Measurements from ENCODE around the gene BUB1B. TPM values are rescaled to one million over a fixed set of nuclear protein-coding genes. Genes with fewer than 3 reads are reported as not detected.

Gene BUB1B
- total and polyA plus RNA-seq, 4 donors, result 0.08 to 31.1 (median 0.84) TPM

- TF ChIP-seq, protein P1, sequence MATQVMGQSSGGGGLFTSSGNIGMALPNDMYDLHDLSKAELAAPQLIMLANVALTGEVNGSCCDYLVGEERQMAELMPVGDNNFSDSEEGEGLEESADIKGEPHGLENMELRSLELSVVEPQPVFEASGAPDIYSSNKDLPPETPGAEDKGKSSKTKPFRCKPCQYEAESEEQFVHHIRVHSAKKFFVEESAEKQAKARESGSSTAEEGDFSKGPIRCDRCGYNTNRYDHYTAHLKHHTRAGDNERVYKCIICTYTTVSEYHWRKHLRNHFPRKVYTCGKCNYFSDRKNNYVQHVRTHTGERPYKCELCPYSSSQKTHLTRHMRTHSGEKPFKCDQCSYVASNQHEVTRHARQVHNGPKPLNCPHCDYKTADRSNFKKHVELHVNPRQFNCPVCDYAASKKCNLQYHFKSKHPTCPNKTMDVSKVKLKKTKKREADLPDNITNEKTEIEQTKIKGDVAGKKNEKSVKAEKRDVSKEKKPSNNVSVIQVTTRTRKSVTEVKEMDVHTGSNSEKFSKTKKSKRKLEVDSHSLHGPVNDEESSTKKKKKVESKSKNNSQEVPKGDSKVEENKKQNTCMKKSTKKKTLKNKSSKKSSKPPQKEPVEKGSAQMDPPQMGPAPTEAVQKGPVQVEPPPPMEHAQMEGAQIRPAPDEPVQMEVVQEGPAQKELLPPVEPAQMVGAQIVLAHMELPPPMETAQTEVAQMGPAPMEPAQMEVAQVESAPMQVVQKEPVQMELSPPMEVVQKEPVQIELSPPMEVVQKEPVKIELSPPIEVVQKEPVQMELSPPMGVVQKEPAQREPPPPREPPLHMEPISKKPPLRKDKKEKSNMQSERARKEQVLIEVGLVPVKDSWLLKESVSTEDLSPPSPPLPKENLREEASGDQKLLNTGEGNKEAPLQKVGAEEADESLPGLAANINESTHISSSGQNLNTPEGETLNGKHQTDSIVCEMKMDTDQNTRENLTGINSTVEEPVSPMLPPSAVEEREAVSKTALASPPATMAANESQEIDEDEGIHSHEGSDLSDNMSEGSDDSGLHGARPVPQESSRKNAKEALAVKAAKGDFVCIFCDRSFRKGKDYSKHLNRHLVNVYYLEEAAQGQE (IDR thresholded peaks at IDR 0.05), result no peak
Observed at GRCh38 chr15:40258544-40258943, 97.7 kb downstream of the BUB1B start (continued).

DNA sequence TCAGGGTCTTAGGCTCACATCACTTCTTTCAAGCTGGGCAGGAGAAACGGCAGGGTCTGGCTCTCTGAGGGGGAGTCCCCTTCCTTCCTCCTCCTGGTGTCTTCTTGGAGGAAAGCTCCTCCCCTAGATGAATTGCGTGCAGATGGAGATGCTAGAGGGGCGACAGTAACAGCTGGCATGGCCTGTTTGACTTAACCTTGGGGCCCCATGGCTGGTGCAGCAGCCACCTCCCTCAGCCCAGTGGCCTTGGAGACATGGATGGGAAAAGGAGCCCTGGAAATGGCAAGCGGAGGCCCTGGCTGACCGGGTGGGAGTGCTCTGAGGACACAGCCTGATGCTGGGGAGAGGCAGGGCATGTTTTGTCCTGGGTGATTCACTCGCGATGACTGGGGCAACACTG is 98.2 kb downstream of the BUB1B start:
- DNase-seq (ENCODE audit: low spot score), result no peak
- H3K4me3 ChIP-seq (ENCODE audit: low read depth in 1 of 3, low read length in 3 of 3), result no peak overlapping the region
- H3K4me1 ChIP-seq (ENCODE audit: control insufficient read depth in 4 of 4, insufficient read depth in 4 of 4, low read length in 3 of 4), result no peaks in the 10 kb centered on the region
- 80% methylated on average over 7 of the region's 7 CpGs for WGBS
- no peak overlapping the region for H3K27ac ChIP-seq (ENCODE audit: low read depth in 1 of 2, low read length in 2 of 2)
- H3K9me3 ChIP-seq (ENCODE audit: control insufficient read depth in 4 of 4, low read length in 3 of 4), result no peaks in the 10 kb centered on the region
- TF ChIP-seq JUND (IDR thresholded peaks at IDR 0.05) (no peak), RXRA (IDR thresholded peaks at IDR 0.05) (no peak), CTCF (IDR thresholded peaks at IDR 0.05; ENCODE audit: low read depth, low read length, missing input control) (no peak)
- TF ChIP-seq, protein P2, sequence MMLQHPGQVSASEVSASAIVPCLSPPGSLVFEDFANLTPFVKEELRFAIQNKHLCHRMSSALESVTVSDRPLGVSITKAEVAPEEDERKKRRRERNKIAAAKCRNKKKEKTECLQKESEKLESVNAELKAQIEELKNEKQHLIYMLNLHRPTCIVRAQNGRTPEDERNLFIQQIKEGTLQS (IDR thresholded peaks at IDR 0.05), result no peak
- H3K36me3 ChIP-seq (ENCODE audit: control insufficient read depth in 4 of 4, insufficient read depth in 3 of 4, low read depth in 1 of 4, low read length in 3 of 4), result no peaks in the 10 kb centered on the region
- H3K27me3 ChIP-seq (ENCODE audit: control insufficient read depth in 4 of 4, insufficient read depth in 4 of 4, low read length in 3 of 4), result peaks cover 0 to 2% (median 0%) of the 10 kb centered on the region in 4 donors
- H3K9ac ChIP-seq (ENCODE audit: low read depth in 1 of 2, low read length in 2 of 2), result no peak overlapping the region

GRCh38 chr15:40263024-40263754 is 102.3 kb downstream of the BUB1B start:
- no peak overlapping the region for H3K9ac ChIP-seq (ENCODE audit: low read depth in 1 of 2, low read length in 2 of 2)
- H3K27me3 ChIP-seq (ENCODE audit: control insufficient read depth in 4 of 4, insufficient read depth in 4 of 4, low read length in 3 of 4), result no peaks in the 10 kb centered on the region
- no peaks in the 10 kb centered on the region for H3K4me1 ChIP-seq (ENCODE audit: control insufficient read depth in 4 of 4, insufficient read depth in 4 of 4, low read length in 3 of 4)
- H3K27ac ChIP-seq (ENCODE audit: low read depth in 1 of 2, low read length in 2 of 2), result no peak overlapping the region
- H3K9me3 ChIP-seq (ENCODE audit: control insufficient read depth in 4 of 4, low read length in 3 of 4), result no peaks in the 10 kb centered on the region
- DNase-seq (ENCODE audit: low spot score), result no peak
- H3K4me3 ChIP-seq (ENCODE audit: low read depth in 1 of 3, low read length in 3 of 3), result no peak overlapping the region
- WGBS, result 87% methylated on average over 12 of the region's 12 CpGs
- TF ChIP-seq RAD21 (IDR thresholded peaks at IDR 0.05), result no peak
- H3K36me3 ChIP-seq (ENCODE audit: control insufficient read depth in 4 of 4, insufficient read depth in 3 of 4, low read depth in 1 of 4, low read length in 3 of 4), result no peaks in the 10 kb centered on the region

DNA sequence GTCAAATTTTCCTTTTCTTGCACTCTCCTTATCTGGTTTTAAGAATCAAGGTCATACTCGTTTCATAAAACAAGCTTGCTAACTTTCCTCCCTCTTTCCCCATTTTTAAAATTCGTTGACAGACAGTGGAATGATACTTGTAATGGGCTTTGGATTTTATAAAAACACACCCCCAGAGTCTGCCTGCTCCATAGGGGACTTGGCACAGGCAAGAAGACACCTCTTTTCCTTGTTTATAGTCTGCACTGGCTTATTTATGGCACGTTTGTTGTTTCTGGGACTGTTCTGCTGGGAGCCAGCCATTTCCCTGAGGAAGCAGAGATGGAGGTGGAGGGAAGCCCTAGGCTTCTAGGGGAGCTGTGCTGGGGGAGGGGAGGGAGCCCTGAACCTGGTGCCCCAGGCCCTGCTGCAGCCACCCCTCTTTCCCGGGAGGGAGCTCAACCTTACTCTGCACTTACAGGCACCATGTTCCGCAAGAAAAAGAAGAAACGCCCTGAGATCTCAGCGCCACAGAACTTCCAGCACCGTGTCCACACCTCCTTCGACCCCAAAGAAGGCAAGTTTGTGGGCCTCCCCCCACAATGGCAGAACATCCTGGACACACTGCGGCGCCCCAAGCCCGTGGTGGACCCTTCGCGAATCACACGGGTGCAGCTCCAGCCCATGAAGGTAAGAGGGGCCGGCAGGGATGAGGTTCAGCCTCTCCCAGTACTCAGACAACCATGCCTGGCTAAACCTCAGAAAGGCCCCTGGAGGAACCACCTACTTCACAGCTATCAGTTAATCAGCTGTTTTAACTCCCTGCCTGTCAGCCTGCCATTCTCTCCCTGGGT is 103.7 kb downstream of the BUB1B start:
- H3K27ac ChIP-seq (ENCODE audit: low read depth in 1 of 2, low read length in 2 of 2), result no peak overlapping the region
- no peak overlapping the region for H3K9ac ChIP-seq (ENCODE audit: low read depth in 1 of 2, low read length in 2 of 2)
- TF ChIP-seq MAX (IDR thresholded peaks at IDR 0.05) (no peak), RAD21 (IDR thresholded peaks at IDR 0.05) (no peak), EGR1 (IDR thresholded peaks at IDR 0.05; ENCODE audit: low read depth in 2 of 2) (no peak), CTCF (IDR thresholded peaks at IDR 0.05; ENCODE audit: low read depth, low read length, missing input control) (no peak), FOXA1 (IDR thresholded peaks at IDR 0.05) (no peak), SP1 (IDR thresholded peaks at IDR 0.05) (no peak)
- TF ChIP-seq, protein P1 (IDR thresholded peaks at IDR 0.05), result no peak
- no peaks in the 10 kb centered on the region for H3K36me3 ChIP-seq (ENCODE audit: control insufficient read depth in 4 of 4, insufficient read depth in 3 of 4, low read depth in 1 of 4, low read length in 3 of 4)
- no peaks in the 10 kb centered on the region for H3K27me3 ChIP-seq (ENCODE audit: control insufficient read depth in 4 of 4, insufficient read depth in 4 of 4, low read length in 3 of 4)
- 84% methylated on average over 16 of the region's 16 CpGs for WGBS
- H3K4me3 ChIP-seq (ENCODE audit: low read depth in 1 of 3, low read length in 3 of 3), result no peak overlapping the region
- no peaks in the 10 kb centered on the region for H3K9me3 ChIP-seq (ENCODE audit: control insufficient read depth in 4 of 4, low read length in 3 of 4)
- H3K4me1 ChIP-seq (ENCODE audit: control insufficient read depth in 4 of 4, insufficient read depth in 4 of 4, low read length in 3 of 4), result no peaks in the 10 kb centered on the region
- DNase-seq (ENCODE audit: low spot score), result no peak
